A673 (cell line): Measurements from ENCODE around the gene PGAP3.

Experiments
- CTCF ChIP-seq: fragments of 300-800, 200-600 bp; sonication (generic); conservative IDR thresholded peaks from 2 replicates; pipeline ENCODE4 v1.5.1; 2017; ENCODE audit warnings: low read depth, mild to moderate bottlenecking, antibody characterized with exemption, low read length, moderate library complexity, mixed read lengths
- EZH2 ChIP-seq: fragments of 200-600 bp; sonication (generic); IDR thresholded peaks from 2 replicates; pipeline ENCODE4 v1.6.1; 2017; ENCODE audit warnings: borderline replicate concordance, low read depth, mild to moderate bottlenecking, mixed read lengths, antibody characterized with exemption, low read length; ENCODE audit not compliant: poor library complexity, severe bottlenecking

GRCh38 chr17:39735882-39736281 is 48.0 kb upstream of the PGAP3 start:
- TF ChIP-seq CTCF (no peak), EZH2 (no peak)
